Measurements from ENCODE around the gene FRMD7. TPM values are rescaled to one million over a fixed set of nuclear protein-coding genes. Genes with fewer than 3 reads are reported as not detected.
"Not testable (repeated sequence)": the region's sequence is repeated elsewhere in the genome, so short reads cannot be mapped to it uniquely, and the experiment has no call there.

FRMD7 gene
- polyA plus RNA-seq, 1 donor: not detected

GRCh38 chrX:132071254-132071653 lies 56.6 kb downstream of the FRMD7 start:
- Histone ChIP-seq H3K27me3 (ENCODE audit: control insufficient read depth, insufficient read depth, low read length) (no peaks in the 10 kb centered on the region), H3K4me1 (ENCODE audit: control insufficient read depth, insufficient read depth, low read length) (no peaks in the 10 kb centered on the region), H3K36me3 (ENCODE audit: control insufficient read depth, insufficient read depth, low read length) (no peaks in the 10 kb centered on the region)

GRCh38 chrX:132068405-132068804 lies 59.4 kb downstream of the FRMD7 start:
- no peaks in the 10 kb centered on the region for H3K9me3 ChIP-seq (ENCODE audit: control insufficient read depth, low read depth, low read length)
- no peak overlapping the region for H3K27ac ChIP-seq (ENCODE audit: low read length)
- no peaks in the 10 kb centered on the region for H3K4me1 ChIP-seq (ENCODE audit: control insufficient read depth, insufficient read depth, low read length)
- H3K27me3 ChIP-seq (ENCODE audit: control insufficient read depth, insufficient read depth, low read length): no peaks in the 10 kb centered on the region
- H3K4me3 ChIP-seq (ENCODE audit: low read length): no peak overlapping the region
- WGBS (ENCODE audit: insufficient coverage, low lambda C conversion rate): no CpG with 5 or more reads among the region's 1 CpG
- DNase-seq: no peak
- H3K36me3 ChIP-seq (ENCODE audit: control insufficient read depth, insufficient read depth, low read length): no peaks in the 10 kb centered on the region

More at GRCh38 chrX:132071254-132071653, 56.6 kb downstream of the FRMD7 start:
- Histone ChIP-seq H3K4me3 (ENCODE audit: low read length) (no peak overlapping the region), H3K9me3 (ENCODE audit: control insufficient read depth, low read depth, low read length) (no peaks in the 10 kb centered on the region), H3K27ac (ENCODE audit: low read length) (no peak overlapping the region)
- DNase-seq: no peak

- H3K36me3 ChIP-seq (ENCODE audit: control insufficient read depth, insufficient read depth, low read length): no peaks in the 10 kb centered on the region
- no peaks in the 10 kb centered on the region for H3K27me3 ChIP-seq (ENCODE audit: control insufficient read depth, insufficient read depth, low read length)
- H3K27ac ChIP-seq (ENCODE audit: low read length): no peak overlapping the region
- no peaks in the 10 kb centered on the region for H3K9me3 ChIP-seq (ENCODE audit: control insufficient read depth, low read depth, low read length)
- H3K4me3 ChIP-seq (ENCODE audit: low read length): no peak overlapping the region
- no CpG with 5 or more reads among the region's 4 CpGs for WGBS (ENCODE audit: insufficient coverage, low lambda C conversion rate)
- no peak for DNase-seq
- H3K4me1 ChIP-seq (ENCODE audit: control insufficient read depth, insufficient read depth, low read length): no peaks in the 10 kb centered on the region
Observed at GRCh38 chrX:132063862-132064261, 64.0 kb downstream of the FRMD7 start.

- no peaks in the 10 kb centered on the region for H3K36me3 ChIP-seq (ENCODE audit: control insufficient read depth, insufficient read depth, low read length)
- no CpG with 5 or more reads among the region's 3 CpGs for WGBS (ENCODE audit: insufficient coverage, low lambda C conversion rate)
- H3K4me3 ChIP-seq (ENCODE audit: low read length): no peak overlapping the region
- no peak overlapping the region for H3K27ac ChIP-seq (ENCODE audit: low read length)
- H3K9me3 ChIP-seq (ENCODE audit: control insufficient read depth, low read depth, low read length): no peaks in the 10 kb centered on the region
- no peaks in the 10 kb centered on the region for H3K27me3 ChIP-seq (ENCODE audit: control insufficient read depth, insufficient read depth, low read length)
- no peak for DNase-seq
- no peaks in the 10 kb centered on the region for H3K4me1 ChIP-seq (ENCODE audit: control insufficient read depth, insufficient read depth, low read length)
Observed at GRCh38 chrX:132063334-132063733, 64.5 kb downstream of the FRMD7 start.

GRCh38 chrX:132059973-132060540 lies 67.8 kb downstream of the FRMD7 start:
- no peaks in the 10 kb centered on the region for H3K27me3 ChIP-seq (ENCODE audit: control insufficient read depth, insufficient read depth, low read length)
- no peak overlapping the region for H3K4me3 ChIP-seq (ENCODE audit: low read length)
- no peaks in the 10 kb centered on the region for H3K4me1 ChIP-seq (ENCODE audit: control insufficient read depth, insufficient read depth, low read length)
- 100% methylated on average over 1 of the region's 2 CpGs for WGBS (ENCODE audit: insufficient coverage, low lambda C conversion rate)
- no peak overlapping the region for H3K27ac ChIP-seq (ENCODE audit: low read length)
- no peaks in the 10 kb centered on the region for H3K36me3 ChIP-seq (ENCODE audit: control insufficient read depth, insufficient read depth, low read length)
- no peaks in the 10 kb centered on the region for H3K9me3 ChIP-seq (ENCODE audit: control insufficient read depth, low read depth, low read length)
- no peak for DNase-seq

- no CpG with 5 or more reads among the region's 2 CpGs for WGBS (ENCODE audit: insufficient coverage, low lambda C conversion rate)
- DNase-seq: no peak
- no peak overlapping the region for H3K27ac ChIP-seq (ENCODE audit: low read length)
- H3K4me3 ChIP-seq (ENCODE audit: low read length): no peak overlapping the region
- H3K4me1 ChIP-seq (ENCODE audit: control insufficient read depth, insufficient read depth, low read length): no peaks in the 10 kb centered on the region
- H3K27me3 ChIP-seq (ENCODE audit: control insufficient read depth, insufficient read depth, low read length): no peaks in the 10 kb centered on the region
- H3K9me3 ChIP-seq (ENCODE audit: control insufficient read depth, low read depth, low read length): no peaks in the 10 kb centered on the region
- no peaks in the 10 kb centered on the region for H3K36me3 ChIP-seq (ENCODE audit: control insufficient read depth, insufficient read depth, low read length)
Observed at GRCh38 chrX:132058975-132059374, 68.8 kb downstream of the FRMD7 start.

- 100% methylated on average over 1 of the region's 4 CpGs for WGBS (ENCODE audit: insufficient coverage, low lambda C conversion rate)
- no peak for DNase-seq
- H3K27me3 ChIP-seq (ENCODE audit: control insufficient read depth, insufficient read depth, low read length): no peaks in the 10 kb centered on the region
- no peak overlapping the region for H3K27ac ChIP-seq (ENCODE audit: low read length)
- H3K4me3 ChIP-seq (ENCODE audit: low read length): no peak overlapping the region
- H3K4me1 ChIP-seq (ENCODE audit: control insufficient read depth, insufficient read depth, low read length): no peaks in the 10 kb centered on the region
- no peaks in the 10 kb centered on the region for H3K36me3 ChIP-seq (ENCODE audit: control insufficient read depth, insufficient read depth, low read length)
- no peaks in the 10 kb centered on the region for H3K9me3 ChIP-seq (ENCODE audit: control insufficient read depth, low read depth, low read length)
Observed at GRCh38 chrX:132058050-132058449, 69.8 kb downstream of the FRMD7 start.

- DNase-seq; H3K27me3 ChIP-seq (ENCODE audit: control insufficient read depth, insufficient read depth, low read length); H3K4me3 ChIP-seq (ENCODE audit: low read length); H3K36me3 ChIP-seq (ENCODE audit: control insufficient read depth, insufficient read depth, low read length); H3K4me1 ChIP-seq (ENCODE audit: control insufficient read depth, insufficient read depth, low read length); H3K27ac ChIP-seq (ENCODE audit: low read length); H3K9me3 ChIP-seq (ENCODE audit: control insufficient read depth, low read depth, low read length): not testable (repeated sequence)
Observed at GRCh38 chrX:132051778-132052177, 76.0 kb downstream of the FRMD7 start.

- peak in 1 of 2 donors; percentile 2 for DNase-seq
- no peak overlapping the region for H3K27ac ChIP-seq (ENCODE audit: low read length)
- no peaks in the 10 kb centered on the region for H3K4me1 ChIP-seq (ENCODE audit: control insufficient read depth, insufficient read depth, low read length)
- no peaks in the 10 kb centered on the region for H3K9me3 ChIP-seq (ENCODE audit: control insufficient read depth, low read depth, low read length)
- no CpG with 5 or more reads among the region's 2 CpGs for WGBS (ENCODE audit: insufficient coverage, low lambda C conversion rate)
- H3K27me3 ChIP-seq (ENCODE audit: control insufficient read depth, insufficient read depth, low read length): no peaks in the 10 kb centered on the region
- H3K36me3 ChIP-seq (ENCODE audit: control insufficient read depth, insufficient read depth, low read length): no peaks in the 10 kb centered on the region
- H3K4me3 ChIP-seq (ENCODE audit: low read length): no peak overlapping the region
Observed at GRCh38 chrX:132046533-132046932, 81.3 kb downstream of the FRMD7 start.

- Histone ChIP-seq H3K4me3 (ENCODE audit: low read length) (no peak overlapping the region), H3K4me1 (ENCODE audit: control insufficient read depth, insufficient read depth, low read length) (no peaks in the 10 kb centered on the region), H3K27ac (ENCODE audit: low read length) (no peak overlapping the region), H3K9me3 (ENCODE audit: control insufficient read depth, low read depth, low read length) (no peaks in the 10 kb centered on the region), H3K27me3 (ENCODE audit: control insufficient read depth, insufficient read depth, low read length) (no peaks in the 10 kb centered on the region), H3K36me3 (ENCODE audit: control insufficient read depth, insufficient read depth, low read length) (no peaks in the 10 kb centered on the region)
- WGBS (ENCODE audit: insufficient coverage, low lambda C conversion rate): 100% methylated on average over 1 of the region's 2 CpGs
- DNase-seq: no peak
Observed at GRCh38 chrX:132045456-132045855, 82.4 kb downstream of the FRMD7 start.

GRCh38 chrX:132044953-132045352 lies 82.9 kb downstream of the FRMD7 start:
- Histone ChIP-seq H3K9me3 (ENCODE audit: control insufficient read depth, low read depth, low read length) (no peaks in the 10 kb centered on the region), H3K4me1 (ENCODE audit: control insufficient read depth, insufficient read depth, low read length) (no peaks in the 10 kb centered on the region), H3K27ac (ENCODE audit: low read length) (no peak overlapping the region), H3K4me3 (ENCODE audit: low read length) (no peak overlapping the region), H3K36me3 (ENCODE audit: control insufficient read depth, insufficient read depth, low read length) (no peaks in the 10 kb centered on the region), H3K27me3 (ENCODE audit: control insufficient read depth, insufficient read depth, low read length) (no peaks in the 10 kb centered on the region)
- no peak for DNase-seq
- WGBS (ENCODE audit: insufficient coverage, low lambda C conversion rate): no CpG with 5 or more reads among the region's 4 CpGs
